GM23338 (cell line): ENCODE measurements around the gene PAQR8.

ENCODE experiments used
- CREB1 ChIP-seq: fragments of 250-450 bp; sonication (Bioruptor Pico); IDR thresholded peaks from 2 replicates; pipeline ENCODE4 v1.5.0; 2020; ENCODE audit warnings: low read depth, mild to moderate bottlenecking, moderate library complexity
- CTCF ChIP-seq, 2 experiments: fragments of 200-600 bp in 1 of 2; sonication (generic) in 1 of 2; conservative IDR thresholded peaks; 2 replicates each; pipeline versions ENCODE4 v1.5.1 to v1.6.1; 2016 to 2017; ENCODE audit warnings: antibody characterized with exemption in 2 of 2, low read depth in 2 of 2, mild to moderate bottlenecking in 2 of 2, moderate library complexity in 1 of 2
- EZH2 ChIP-seq: fragments of 200-600 bp; sonication (generic); IDR thresholded peaks from one replicate; pipeline ENCODE4 v1.8.0; 2017; ENCODE audit warnings: antibody characterized with exemption, mild to moderate bottlenecking, low read depth; ENCODE audit not compliant: unreplicated experiment
- POLR2AphosphoS5 ChIP-seq: IDR thresholded peaks from 2 replicates; pipeline ENCODE4 v1.6.1; 2016; ENCODE audit warnings: antibody characterized with exemption, low read depth
- REST ChIP-seq: IDR thresholded peaks from one replicate; pipeline ENCODE4 v1.6.1; 2018; ENCODE audit warnings: antibody characterized with exemption; ENCODE audit not compliant: unreplicated experiment

- no peak for TF ChIP-seq REST
- TF ChIP-seq EZH2 = no peak
- no peak for TF ChIP-seq CTCF (conservative IDR thresholded peaks at IDR 0.05; ENCODE audit: low read depth in 2 of 2)
- TF ChIP-seq POLR2AphosphoS5 = no peak
- no peak for TF ChIP-seq CREB1 (CRISPR knock-in tag)
Observed at GRCh38 chr6:52364480-52365166, 2.7 kb downstream of the PAQR8 start.
